T-helper 2 cell (primary cell): Measurements from ENCODE around the gene PRIMA1.

Source experiments
- DNase-seq, 5 experiments: peaks; one replicate each; pipeline versions ENCODE4 v3.0.0 to v3.0.0-alpha.2; 2012 to 2022

PRIMA1 gene

GRCh38 chr14:93728651-93729016 lies 59.7 kb downstream of the PRIMA1 start:
- no peak for DNase-seq

GRCh38 chr14:93727917-93728650 lies 60.2 kb downstream of the PRIMA1 start:
- DNase-seq = no peak

DNA sequence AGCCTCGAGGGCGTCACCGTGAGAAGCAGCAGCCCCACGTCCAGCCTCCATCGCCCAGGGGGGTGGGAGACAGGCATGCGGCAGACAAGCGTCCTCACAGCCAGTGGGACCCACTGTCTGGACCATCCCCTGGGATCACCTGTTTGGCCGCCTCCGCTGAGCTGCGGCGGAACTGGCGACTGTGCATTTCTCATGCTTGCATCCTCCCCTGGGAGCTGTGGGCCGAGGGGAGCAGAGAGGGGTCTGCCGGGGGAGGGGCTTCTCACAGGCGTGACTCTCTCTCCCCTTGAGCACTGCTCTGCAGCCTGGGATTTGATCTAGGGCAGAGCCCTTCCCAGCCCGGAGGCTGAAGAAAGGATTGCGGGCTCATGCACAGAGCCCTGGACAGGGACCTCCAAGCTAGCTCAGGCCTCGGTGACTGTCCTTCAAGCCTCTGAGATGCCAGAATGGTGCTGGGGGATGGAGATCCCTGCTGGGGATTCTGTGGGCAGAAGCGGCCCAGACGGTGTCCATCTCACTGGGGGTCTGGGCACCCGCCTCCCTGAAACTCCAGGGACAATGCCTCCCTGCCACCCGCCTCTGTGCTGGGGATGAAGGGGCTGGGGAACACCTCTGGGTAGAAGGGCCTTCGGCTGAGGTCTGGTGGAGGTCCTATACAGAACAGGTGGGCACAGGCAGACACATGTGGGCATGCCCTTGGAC lies 61.1 kb downstream of the PRIMA1 start:
- no peak for DNase-seq

DNA sequence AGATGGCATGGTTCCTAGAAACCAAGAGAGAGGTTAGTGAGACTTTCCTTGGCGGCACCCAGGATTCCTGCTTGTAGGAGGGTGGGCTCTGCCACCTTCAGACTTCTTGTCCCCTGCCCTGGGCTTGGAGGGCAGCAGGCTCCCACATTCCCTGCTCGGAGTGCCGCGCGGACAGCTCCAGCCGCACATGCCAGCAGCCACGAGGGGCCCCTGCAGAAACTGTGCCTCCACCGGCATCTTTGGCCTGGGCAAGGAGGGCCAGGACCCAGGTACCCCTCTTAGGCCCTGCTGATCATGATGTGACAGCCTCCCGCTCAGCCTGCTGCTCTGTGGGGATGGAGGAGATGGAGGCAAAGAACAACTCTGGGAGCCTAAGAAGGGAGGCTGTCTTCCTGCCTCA lies 62.3 kb downstream of the PRIMA1 start:
- no peak for DNase-seq

DNA sequence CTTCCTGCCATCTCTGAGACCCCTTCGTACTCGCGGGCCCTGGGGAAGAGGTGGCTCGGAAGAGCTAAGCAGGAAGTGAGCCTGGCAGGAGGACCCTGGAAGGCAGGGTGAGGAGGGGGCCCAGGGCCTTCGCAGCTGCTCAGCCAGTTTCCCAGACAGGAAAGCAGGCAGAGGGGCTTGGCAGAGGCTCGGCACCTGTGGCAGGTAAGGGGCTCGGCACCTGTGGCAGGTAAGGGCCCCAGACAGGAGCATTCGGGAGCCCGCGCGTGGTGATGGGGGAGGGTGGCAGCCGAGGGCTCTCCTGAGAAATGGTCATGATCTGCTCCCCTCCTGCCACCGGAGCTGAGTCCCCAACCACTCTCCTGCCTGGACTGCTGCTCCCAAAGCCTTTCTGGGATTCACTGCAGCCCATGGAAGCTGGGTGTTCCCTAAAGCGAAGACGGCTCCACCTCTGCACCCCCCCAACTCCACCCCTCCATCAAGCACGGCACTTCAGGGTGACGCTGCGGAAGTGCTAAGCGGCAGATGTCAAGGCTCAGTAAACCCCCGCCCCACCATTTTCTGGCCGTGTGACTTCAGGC lies 63.2 kb downstream of the PRIMA1 start:
- DNase-seq = no peak

- no peak for DNase-seq
Observed at GRCh38 chr14:93723001-93723400, 65.3 kb downstream of the PRIMA1 start.

- no peak for DNase-seq
Observed at GRCh38 chr14:93720981-93721483, 67.3 kb downstream of the PRIMA1 start.

DNA sequence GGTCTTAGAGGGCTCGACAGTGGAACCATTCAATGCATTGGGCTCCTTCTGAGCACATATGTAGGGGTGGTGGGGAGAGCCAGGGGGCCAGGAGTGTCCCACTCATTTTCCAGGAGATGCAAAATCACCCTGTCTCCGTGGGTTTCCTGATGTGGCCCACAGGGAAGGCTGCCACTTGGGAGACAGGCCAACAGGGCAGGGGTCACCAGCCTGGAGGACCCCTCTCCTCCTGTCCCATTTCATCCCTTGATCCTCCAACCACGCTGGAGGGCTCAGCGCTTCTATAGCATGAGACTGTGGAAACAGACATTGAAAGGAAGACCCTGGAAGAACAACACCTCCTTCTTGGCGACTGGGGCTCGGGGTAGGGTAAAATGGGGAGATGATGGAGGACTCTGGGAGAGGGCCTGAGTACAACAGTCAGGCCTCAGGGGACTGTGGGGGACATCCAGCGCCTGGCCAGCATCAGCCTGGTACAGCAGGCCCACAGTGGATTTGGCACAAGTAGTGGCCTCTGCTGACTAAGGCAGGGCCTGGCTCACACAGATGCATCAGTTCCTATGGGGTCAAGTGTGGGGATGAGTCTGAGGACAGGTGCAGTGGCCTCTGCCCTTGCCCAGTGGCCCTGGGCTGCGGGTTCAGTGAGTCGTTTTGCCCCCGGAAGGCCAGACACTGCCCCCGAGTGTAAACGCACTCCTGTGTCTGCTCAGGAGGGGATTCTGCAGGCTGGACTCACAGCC lies 68.0 kb downstream of the PRIMA1 start:
- DNase-seq = no peak

DNA sequence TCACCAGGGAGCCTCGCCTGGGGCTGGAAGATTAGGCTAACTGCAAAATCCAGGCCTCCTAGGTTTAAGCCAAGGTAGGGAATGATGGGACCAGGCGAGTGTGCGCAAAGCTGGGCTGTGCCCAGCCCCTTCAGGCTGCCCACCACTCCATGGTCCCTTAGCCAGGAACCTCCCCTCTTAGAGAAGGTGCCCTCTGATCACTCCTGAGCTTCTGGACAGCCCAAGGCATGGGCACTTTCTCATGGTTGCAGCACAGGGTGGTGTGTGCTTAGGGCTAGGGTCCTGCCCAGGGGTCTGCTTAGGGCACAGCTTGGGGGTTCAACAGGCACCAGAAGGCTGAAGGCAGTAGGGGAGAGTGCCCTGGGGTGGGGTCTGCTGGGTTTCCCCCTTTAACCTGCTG lies 69.0 kb downstream of the PRIMA1 start:
- no peak for DNase-seq

GRCh38 chr14:93717668-93718320 lies 70.5 kb downstream of the PRIMA1 start:
- DNase-seq = no peak

- no peak for DNase-seq
Observed at GRCh38 chr14:93716746-93717667, 71.3 kb downstream of the PRIMA1 start.

- DNase-seq = no peak
Observed at GRCh38 chr14:93716002-93716745, 72.1 kb downstream of the PRIMA1 start.

GRCh38 chr14:93715279-93715927 lies 72.9 kb downstream of the PRIMA1 start:
- no peak for DNase-seq

- DNase-seq = no peak
Observed at GRCh38 chr14:93714605-93715004, 73.7 kb downstream of the PRIMA1 start.

- DNase-seq = no peak
Observed at GRCh38 chr14:93713726-93714405, 74.4 kb downstream of the PRIMA1 start.

DNA sequence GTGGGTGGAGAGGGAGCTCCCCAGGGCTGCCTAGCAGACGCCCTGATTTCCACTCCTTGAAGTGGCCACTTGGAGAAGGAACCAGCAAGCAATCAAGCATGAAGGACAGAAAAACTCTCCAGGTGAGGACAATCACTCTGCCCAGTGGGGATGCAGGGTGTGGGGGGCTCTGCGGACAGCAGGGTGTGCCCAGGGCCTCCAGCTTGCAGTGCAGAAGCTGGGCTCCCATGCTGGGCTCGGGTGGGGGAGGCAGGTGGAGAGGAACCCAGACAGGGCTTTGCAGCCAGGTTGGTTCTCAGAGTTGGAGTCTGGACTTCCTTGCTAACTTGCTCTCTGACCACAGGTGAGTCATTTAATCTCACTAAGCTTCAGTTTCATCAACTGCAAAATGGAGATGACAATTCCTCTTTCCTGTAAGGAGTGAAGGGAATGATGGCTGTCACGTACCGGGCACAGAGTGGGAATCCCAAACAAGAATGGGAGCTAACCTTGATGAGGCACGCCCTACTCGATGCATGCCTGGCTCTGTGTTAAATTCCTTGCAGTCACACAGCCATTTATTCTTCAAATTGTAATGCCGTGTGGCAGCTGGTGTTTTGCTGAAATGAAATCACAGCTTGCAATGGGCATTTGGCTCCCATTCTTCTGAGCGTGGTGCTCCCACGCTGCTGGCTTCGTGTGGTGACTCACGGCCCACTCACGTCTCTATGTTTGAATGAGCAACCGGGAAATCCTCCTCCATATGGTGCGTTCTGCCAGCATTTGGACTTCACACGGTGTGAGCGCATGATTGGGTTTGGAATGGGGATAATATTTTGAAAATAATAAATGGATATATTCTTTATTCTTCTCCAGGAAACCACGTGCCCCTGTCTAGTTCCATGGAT lies 75.2 kb downstream of the PRIMA1 start:
- no peak for DNase-seq

- DNase-seq = no peak
Observed at GRCh38 chr14:93712079-93712837, 76.0 kb downstream of the PRIMA1 start.

- DNase-seq = no peak
Observed at GRCh38 chr14:93709249-93709648, 79.0 kb downstream of the PRIMA1 start.
